Pancreas (tissue), 10 donors: ENCODE data around the gene GATAD2A. TPM values are rescaled to one million over a fixed set of nuclear protein-coding genes. Genes with fewer than 3 reads are reported as not detected.

Experiments
- ATAC-seq, 4 donors: fragments of 200-7000 bp; cut with Tn5 transposase; one replicate each; pipeline versions ENCODE4 v1.8.0 to v1.9.1; 2020; ENCODE audit warnings: mild to moderate bottlenecking in 4 of 4, moderate library complexity in 4 of 4
- DNase-seq, 6 donors: peaks; one replicate each; pipeline ENCODE4 v3.0.0-alpha.2; 2020
- FAIRE-seq: peaks from 2 replicates; lab custom pipeline; 2012; peaks lifted over from hg19 to GRCh38; lab: Jason Lieb, UNC
- H3K27ac ChIP-seq, 4 donors: fragments of 200-600 bp; sonication (generic); 1 replicate in 3 of 4; 2 replicates in 1 of 4; pipeline versions ENCODE4 v1.5.0 to v1.8.0; 2020
- H3K27me3 ChIP-seq, 4 donors: fragments of 200-600 bp; one replicate each; pipeline ENCODE4 v1.8.0; 2021
- H3K36me3 ChIP-seq, 3 donors: fragments of 200-600 bp; sonication (generic) in 1 of 3; one replicate each; pipeline versions ENCODE4 v1.5.0 to v1.8.0; 2020 to 2021
- H3K4me1 ChIP-seq, 3 donors: fragments of 200-600 bp; one replicate each; pipeline ENCODE4 v1.8.0; 2021
- H3K4me3 ChIP-seq, 4 donors: fragments of 200-600 bp; sonication (generic) in 2 of 4; one replicate each; pipeline versions ENCODE4 v1.5.0 to v1.8.0; 2020 to 2021
- H3K9me3 ChIP-seq, 4 donors: fragments of 200-600 bp; one replicate each; pipeline ENCODE4 v1.8.0; 2021
- WGBS, 2 donors: extraction: QIAGEN DNeasy Blood & Tissue Kit; methylation state at CpG; one replicate each; pipeline ENCODE4 v1.1.7; 2013; 5-methylcytosine and 5-hydroxymethylcytosine counted together
- intact Hi-C, 3 donors: fragments of 100-400 bp; cut with DNase I; formaldehyde crosslinking; loops; one replicate each; pipeline versions ENCODE4 v1.11.1 to v1.14.2; 2022
- polyA plus RNA-seq, 2 donors: library from polyadenylated mRNA; stranded (reverse); fragments of 200-250 nt; gene quantifications; one replicate each; pipeline ENCODE4 v1.2.3, GENCODE V29; 2013
- total RNA-seq, 6 donors: library from RNA; stranded (reverse); fragmentation: NEBNext Ultra II Directional in 4 of 6; extraction: Animal tissue kit (Norgen Biotek cat#: 25700) in 4 of 6; gene quantifications; one replicate each; pipeline versions ENCODE4 v1.2.1 to v1.2.4, GENCODE V29; 2021 to 2023
- TF ChIP-seq, protein P1 (sequence below), 4 donors: fragments of 200-600 bp; sonication (generic) in 3 of 4; IDR thresholded peaks; one replicate each; pipeline versions ENCODE4 v1.5.0 to v1.8.0; 2021; ENCODE audit warnings: antibody characterized with exemption in 4 of 4
- donor health status: healthy with polysubstance abuse.
- donor health status: DM: no; HTN: no; CAD: no; lungs with moderate emphysema.
- donor health status: DM: no; HTN: no; CAD: no.
- donor health status: control.
- donor health status: control.
- donor health status: Bipolar disorder and iron deficiency.
- donor health status: DM: yes; HTN: yes; CAD: no.
- donor health status: DM: no; HTN: no; CAD: no.
- donor health status: DM: no; HTN: no; CAD: no.
- donor health status: DM: yes; HTN: yes; CAD: no.

Gene GATAD2A
- total and polyA plus RNA-seq, 8 donors: 11.9 to 51.8 (median 36.7) TPM

DNA sequence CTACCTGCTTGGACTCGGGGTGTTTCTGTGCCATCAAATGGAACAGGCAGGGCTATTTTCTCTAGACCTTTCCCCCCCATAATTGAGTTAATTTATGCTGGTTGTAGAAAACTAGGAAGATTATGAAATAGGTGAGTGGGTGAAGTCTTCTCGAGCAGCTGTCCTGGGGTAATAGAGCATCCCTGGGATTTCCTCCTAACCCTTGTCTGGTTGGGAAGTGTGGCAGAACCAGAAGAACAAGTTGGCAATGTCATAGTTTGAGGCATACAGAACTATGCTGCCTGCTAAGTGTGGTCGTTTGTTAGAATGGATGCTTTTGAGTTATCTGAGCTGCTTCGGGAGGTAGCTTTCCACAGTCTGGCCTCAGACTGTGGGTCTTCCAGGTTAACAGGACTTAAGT lies 3.7 kb downstream of the GATAD2A start:
- FAIRE-seq: no peak
- no peak overlapping the region for H3K27ac ChIP-seq
- WGBS, 2 donors: 44 to 50% methylated on average over 4 of the region's 4 CpGs
- H3K36me3 ChIP-seq: no peaks in the 10 kb centered on the region
- no peak overlapping the region for H3K4me3 ChIP-seq
- H3K27me3 ChIP-seq: no peaks in the 10 kb centered on the region
- DNase-seq: no peak
- TF ChIP-seq, protein P1, sequence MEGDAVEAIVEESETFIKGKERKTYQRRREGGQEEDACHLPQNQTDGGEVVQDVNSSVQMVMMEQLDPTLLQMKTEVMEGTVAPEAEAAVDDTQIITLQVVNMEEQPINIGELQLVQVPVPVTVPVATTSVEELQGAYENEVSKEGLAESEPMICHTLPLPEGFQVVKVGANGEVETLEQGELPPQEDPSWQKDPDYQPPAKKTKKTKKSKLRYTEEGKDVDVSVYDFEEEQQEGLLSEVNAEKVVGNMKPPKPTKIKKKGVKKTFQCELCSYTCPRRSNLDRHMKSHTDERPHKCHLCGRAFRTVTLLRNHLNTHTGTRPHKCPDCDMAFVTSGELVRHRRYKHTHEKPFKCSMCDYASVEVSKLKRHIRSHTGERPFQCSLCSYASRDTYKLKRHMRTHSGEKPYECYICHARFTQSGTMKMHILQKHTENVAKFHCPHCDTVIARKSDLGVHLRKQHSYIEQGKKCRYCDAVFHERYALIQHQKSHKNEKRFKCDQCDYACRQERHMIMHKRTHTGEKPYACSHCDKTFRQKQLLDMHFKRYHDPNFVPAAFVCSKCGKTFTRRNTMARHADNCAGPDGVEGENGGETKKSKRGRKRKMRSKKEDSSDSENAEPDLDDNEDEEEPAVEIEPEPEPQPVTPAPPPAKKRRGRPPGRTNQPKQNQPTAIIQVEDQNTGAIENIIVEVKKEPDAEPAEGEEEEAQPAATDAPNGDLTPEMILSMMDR (IDR thresholded peaks at IDR 0.05): no peak
- no peaks in the 10 kb centered on the region for H3K9me3 ChIP-seq
- peaks cover 13 to 38% (median 18%) of the 10 kb centered on the region in 3 donors for H3K4me1 ChIP-seq
- intact Hi-C loops: no loop called here
- ATAC-seq: no peak

DNA sequence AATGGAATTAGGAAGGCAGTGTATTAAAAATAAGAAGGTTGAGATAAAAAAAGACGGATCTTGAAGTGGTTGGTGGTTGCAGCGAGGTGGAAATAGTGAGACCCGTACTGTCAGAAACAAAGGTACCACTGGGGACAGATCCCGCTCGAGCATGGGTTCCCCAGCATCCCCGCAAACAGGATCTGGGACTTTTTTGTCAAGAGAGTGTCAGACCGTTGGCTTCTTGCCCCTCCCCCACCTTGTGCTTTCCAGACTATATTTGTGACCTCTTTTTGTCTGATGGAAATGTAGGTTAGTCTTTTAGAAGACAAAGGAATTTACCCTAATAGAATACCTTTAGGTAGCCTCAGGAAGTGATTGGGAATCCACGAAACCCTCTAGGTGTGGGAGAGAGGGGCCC lies 4.2 kb downstream of the GATAD2A start:
- FAIRE-seq (no peak), DNase-seq (no peak), ATAC-seq (no peak)
- Histone ChIP-seq H3K4me1 (peaks cover 9 to 34% (median 17%) of the 10 kb centered on the region in 3 donors), H3K9me3 (no peaks in the 10 kb centered on the region), H3K27me3 (no peaks in the 10 kb centered on the region), H3K4me3 (no peak overlapping the region), H3K36me3 (no peaks in the 10 kb centered on the region), H3K27ac (no peak overlapping the region)
- TF ChIP-seq, protein P1 (IDR thresholded peaks at IDR 0.05): no peak
- intact Hi-C loops: no loop called here
- 73 to 80% methylated on average over 8 of the region's 8 CpGs for WGBS, 2 donors

DNA sequence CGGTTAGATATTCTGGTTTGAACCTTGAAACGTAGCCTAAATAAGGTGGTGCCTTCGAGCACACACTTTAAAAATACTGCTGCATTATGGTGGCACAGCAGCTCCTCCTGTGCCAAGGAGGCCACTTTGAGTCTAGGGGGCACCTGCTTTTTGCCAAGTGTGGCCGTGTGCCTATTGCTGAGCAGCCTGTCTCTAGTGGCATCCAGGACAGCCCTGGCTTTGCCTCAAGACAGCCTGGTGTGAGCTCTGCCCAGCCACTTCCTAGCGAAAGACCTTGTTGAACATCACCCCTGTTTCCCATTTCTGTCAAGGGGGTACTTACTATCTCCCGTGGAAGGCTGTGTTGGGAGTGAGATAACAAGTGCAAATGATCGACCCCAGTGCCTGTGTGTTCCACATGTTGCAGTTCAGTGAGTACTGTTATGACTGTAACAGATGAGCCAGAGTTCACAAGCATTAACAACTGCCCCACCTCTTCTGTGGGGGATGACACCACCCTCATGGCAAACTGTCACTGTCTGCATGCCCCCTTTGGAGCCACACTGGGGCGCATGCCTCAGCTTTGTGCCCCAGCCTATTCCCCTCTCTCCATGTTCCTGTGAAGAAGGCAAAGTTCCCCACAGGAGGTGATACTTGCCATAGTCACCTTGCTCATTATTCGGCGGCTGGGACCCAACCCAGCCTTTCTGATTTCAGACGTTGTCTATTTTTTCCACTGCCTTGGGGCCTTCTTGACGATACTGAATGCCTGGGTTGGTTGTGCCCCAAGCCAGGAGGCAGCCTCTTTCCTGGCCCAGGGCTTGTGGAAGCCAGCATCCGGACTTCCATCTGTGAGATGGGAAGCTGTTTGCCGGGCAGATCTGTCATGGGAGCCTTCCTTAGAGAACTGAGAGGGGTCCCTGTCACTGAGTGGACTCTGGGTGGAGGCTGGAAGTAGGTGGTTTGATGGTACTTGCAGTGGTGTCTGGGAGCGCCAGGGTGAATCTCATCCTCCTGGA lies 5.4 kb downstream of the GATAD2A start:
- 60 to 62% methylated on average over 15 of the region's 15 CpGs for WGBS, 2 donors
- DNase-seq (no peak), FAIRE-seq (no peak), ATAC-seq (no peak)
- no peak overlapping the region for H3K4me3 ChIP-seq
- TF ChIP-seq, protein P1 (IDR thresholded peaks at IDR 0.05): no peak
- no peaks in the 10 kb centered on the region for H3K27me3 ChIP-seq
- intact Hi-C loops: no loop called here
- H3K36me3 ChIP-seq: no peaks in the 10 kb centered on the region
- H3K4me1 ChIP-seq: peaks cover 8 to 31% (median 14%) of the 10 kb centered on the region in 3 donors
- H3K27ac ChIP-seq: no peak overlapping the region
- H3K9me3 ChIP-seq: no peaks in the 10 kb centered on the region

DNA sequence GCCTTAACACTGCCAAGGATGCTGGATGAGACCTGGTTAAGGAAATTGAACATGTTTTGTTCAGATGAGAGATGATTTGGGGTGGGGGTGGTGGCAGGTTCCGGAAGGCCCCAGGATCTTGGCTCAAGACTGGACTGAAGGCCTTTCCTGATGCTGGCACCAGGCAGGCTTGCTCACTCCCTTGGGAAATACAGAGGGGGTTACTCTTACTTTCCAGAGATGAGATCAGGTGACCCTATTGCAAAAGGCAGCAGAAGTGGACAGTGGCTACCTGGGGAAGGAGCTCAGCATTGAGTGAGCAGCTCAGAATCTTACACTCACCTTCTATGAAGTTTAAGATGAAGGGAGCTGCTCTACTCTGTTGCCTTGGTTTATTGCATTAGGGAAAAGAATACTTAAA lies 10.8 kb downstream of the GATAD2A start:
- DNase-seq (no peak), ATAC-seq (no peak), FAIRE-seq (no peak)
- H3K4me3 ChIP-seq: no peak overlapping the region
- no peaks in the 10 kb centered on the region for H3K27me3 ChIP-seq
- H3K36me3 ChIP-seq: no peaks in the 10 kb centered on the region
- intact Hi-C loops: no loop called here
- 96% methylated on average over 1 of the region's 1 CpG for WGBS, 2 donors
- peaks cover 0 to 11% (median 6%) of the 10 kb centered on the region in 3 donors for H3K4me1 ChIP-seq
- H3K27ac ChIP-seq: no peak overlapping the region
- TF ChIP-seq, protein P1 (IDR thresholded peaks at IDR 0.05): no peak
- no peaks in the 10 kb centered on the region for H3K9me3 ChIP-seq

DNA sequence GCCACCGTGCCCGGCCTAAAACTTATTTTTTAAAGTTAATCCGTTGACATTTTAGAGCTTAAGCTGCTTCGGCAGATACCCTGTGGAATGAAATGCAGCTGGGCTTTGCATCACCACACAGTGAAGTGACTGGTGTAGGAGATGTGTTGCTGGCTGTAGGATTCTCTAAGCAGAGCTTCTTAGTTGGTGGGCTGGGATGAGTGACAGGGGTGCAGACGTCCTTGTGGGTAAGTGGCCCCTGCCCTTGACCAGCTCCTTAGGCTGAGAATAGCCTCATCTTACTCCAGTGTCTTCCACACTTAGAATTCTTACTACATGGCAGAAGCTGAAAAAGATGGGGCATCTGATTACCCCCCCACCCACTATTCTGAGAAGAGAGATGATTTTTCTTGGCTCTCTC lies 11.6 kb downstream of the GATAD2A start:
- Histone ChIP-seq H3K4me1 (peaks cover 0 to 11% (median 6%) of the 10 kb centered on the region in 3 donors), H3K27me3 (no peaks in the 10 kb centered on the region), H3K27ac (no peak overlapping the region), H3K36me3 (no peaks in the 10 kb centered on the region), H3K4me3 (no peak overlapping the region), H3K9me3 (no peaks in the 10 kb centered on the region)
- no peak for DNase-seq
- FAIRE-seq: no peak
- intact Hi-C loops: no loop called here
- TF ChIP-seq, protein P1 (IDR thresholded peaks at IDR 0.05): no peak
- ATAC-seq: no peak
- 76 to 85% methylated on average over 5 of the region's 5 CpGs for WGBS, 2 donors
